GM12878 (cell line): Measurements from ENCODE around the gene EIF5B.

Experiments
- HCFC1 ChIP-seq: fragments of 150-350 bp; IDR thresholded peaks from 2 replicates; pipeline ENCODE4 v1.6.1; 2014; ENCODE audit warnings: low read length
- KDM1A ChIP-seq: fragments of 200-600 bp; sonication (generic); IDR thresholded peaks from 2 replicates; pipeline ENCODE4 v1.6.1; 2016; ENCODE audit warnings: borderline replicate concordance
- TCF7 ChIP-seq: IDR thresholded peaks from 2 replicates; pipeline ENCODE4 v1.6.1; 2014; ENCODE audit warnings: antibody characterized with exemption, borderline replicate concordance
- YY1 ChIP-seq: IDR thresholded peaks from 2 replicates; pipeline ENCODE4 v1.6.1; 2011; ENCODE audit warnings: low read depth, mild to moderate bottlenecking, low read length
- TF ChIP-seq, protein P1 (sequence below), 3 experiments: IDR thresholded peaks in 2 of 3; conservative IDR thresholded peaks in 1 of 3; 2 replicates each; pipeline ENCODE4 v1.5.1; 2011; ENCODE audit warnings: low read depth in 3 of 3, low read length in 3 of 3, mild to moderate bottlenecking in 3 of 3, control low read depth in 2 of 3, moderate library complexity in 2 of 3, inconsistent platforms in 1 of 3, mixed read lengths in 1 of 3; ENCODE audit not compliant: control insufficient read depth in 2 of 3, insufficient read depth in 1 of 3; ENCODE audit errors: extremely low read depth in 1 of 3
- TF ChIP-seq, protein P2 (sequence below): fragments of 450-650 bp; IDR thresholded peaks from 2 replicates; pipeline ENCODE4 v1.6.1; 2017; ENCODE audit warnings: antibody characterized with exemption, mild to moderate bottlenecking, moderate library complexity

DNA sequence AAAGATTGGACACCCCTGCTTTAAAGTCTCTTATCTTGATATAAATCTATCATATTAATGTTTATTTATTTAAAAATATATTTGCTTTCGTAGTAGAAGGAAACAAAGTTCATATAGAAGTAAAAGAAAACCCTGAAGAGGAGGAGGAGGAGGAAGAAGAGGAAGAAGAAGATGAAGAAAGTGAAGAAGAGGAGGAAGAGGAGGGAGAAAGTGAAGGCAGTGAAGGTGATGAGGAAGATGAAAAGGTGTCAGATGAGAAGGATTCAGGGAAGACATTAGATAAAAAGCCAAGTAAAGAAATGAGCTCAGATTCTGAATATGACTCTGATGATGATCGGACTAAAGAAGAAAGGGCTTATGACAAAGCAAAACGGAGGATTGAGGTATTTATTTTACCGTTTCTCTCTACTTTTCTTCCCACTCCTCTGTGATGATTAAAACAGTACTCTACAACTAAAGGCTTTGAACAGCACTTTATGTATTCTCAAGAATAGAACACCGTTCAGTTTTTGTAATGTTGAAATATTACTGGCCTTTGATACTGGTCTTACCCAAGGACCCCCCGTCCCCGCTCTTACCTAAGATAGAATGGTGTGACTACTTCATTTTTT is 39.2 kb downstream of the EIF5B start:
- TF ChIP-seq, protein P1, sequence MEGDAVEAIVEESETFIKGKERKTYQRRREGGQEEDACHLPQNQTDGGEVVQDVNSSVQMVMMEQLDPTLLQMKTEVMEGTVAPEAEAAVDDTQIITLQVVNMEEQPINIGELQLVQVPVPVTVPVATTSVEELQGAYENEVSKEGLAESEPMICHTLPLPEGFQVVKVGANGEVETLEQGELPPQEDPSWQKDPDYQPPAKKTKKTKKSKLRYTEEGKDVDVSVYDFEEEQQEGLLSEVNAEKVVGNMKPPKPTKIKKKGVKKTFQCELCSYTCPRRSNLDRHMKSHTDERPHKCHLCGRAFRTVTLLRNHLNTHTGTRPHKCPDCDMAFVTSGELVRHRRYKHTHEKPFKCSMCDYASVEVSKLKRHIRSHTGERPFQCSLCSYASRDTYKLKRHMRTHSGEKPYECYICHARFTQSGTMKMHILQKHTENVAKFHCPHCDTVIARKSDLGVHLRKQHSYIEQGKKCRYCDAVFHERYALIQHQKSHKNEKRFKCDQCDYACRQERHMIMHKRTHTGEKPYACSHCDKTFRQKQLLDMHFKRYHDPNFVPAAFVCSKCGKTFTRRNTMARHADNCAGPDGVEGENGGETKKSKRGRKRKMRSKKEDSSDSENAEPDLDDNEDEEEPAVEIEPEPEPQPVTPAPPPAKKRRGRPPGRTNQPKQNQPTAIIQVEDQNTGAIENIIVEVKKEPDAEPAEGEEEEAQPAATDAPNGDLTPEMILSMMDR (IDR thresholded peaks at IDR 0.05 in 2 of 3, conservative IDR thresholded peaks at IDR 0.05 in 1 of 3; ENCODE audit: control insufficient read depth in 2 of 3, extremely low read depth in 1 of 3, insufficient read depth in 1 of 3, low read depth in 3 of 3, low read length in 3 of 3) = no peak
- TF ChIP-seq, protein P2, sequence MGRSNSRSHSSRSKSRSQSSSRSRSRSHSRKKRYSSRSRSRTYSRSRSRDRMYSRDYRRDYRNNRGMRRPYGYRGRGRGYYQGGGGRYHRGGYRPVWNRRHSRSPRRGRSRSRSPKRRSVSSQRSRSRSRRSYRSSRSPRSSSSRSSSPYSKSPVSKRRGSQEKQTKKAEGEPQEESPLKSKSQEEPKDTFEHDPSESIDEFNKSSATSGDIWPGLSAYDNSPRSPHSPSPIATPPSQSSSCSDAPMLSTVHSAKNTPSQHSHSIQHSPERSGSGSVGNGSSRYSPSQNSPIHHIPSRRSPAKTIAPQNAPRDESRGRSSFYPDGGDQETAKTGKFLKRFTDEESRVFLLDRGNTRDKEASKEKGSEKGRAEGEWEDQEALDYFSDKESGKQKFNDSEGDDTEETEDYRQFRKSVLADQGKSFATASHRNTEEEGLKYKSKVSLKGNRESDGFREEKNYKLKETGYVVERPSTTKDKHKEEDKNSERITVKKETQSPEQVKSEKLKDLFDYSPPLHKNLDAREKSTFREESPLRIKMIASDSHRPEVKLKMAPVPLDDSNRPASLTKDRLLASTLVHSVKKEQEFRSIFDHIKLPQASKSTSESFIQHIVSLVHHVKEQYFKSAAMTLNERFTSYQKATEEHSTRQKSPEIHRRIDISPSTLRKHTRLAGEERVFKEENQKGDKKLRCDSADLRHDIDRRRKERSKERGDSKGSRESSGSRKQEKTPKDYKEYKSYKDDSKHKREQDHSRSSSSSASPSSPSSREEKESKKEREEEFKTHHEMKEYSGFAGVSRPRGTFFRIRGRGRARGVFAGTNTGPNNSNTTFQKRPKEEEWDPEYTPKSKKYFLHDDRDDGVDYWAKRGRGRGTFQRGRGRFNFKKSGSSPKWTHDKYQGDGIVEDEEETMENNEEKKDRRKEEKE = no peak
- TF ChIP-seq TCF7 = no peak
- no peak for TF ChIP-seq KDM1A
- TF ChIP-seq YY1 = no peak
- TF ChIP-seq HCFC1 = no peak
